H9 (cell line): ENCODE data around the gene CAPN14. TPM values are rescaled to one million over a fixed set of nuclear protein-coding genes. Genes with fewer than 3 reads are reported as not detected.
A peak's percentile ranks its signal among the peaks of the same experiment; 100 is the strongest.

Experiments
- DNase-seq: peaks from one replicate; pipeline ENCODE4 v3.0.0-alpha.2; 2017
- H2AFZ ChIP-seq: one replicate; pipeline ENCODE4 v1.6.1; 2013; ENCODE audit warnings: mild to moderate bottlenecking, low read length, control low read depth, moderate library complexity
- H2AK5ac ChIP-seq: 2 replicates; pipeline ENCODE4 v1.6.1; 2013; ENCODE audit warnings: low read length, control low read depth, mixed read lengths; ENCODE audit not compliant: insufficient read length
- H2BK120ac ChIP-seq: one replicate; pipeline ENCODE4 v1.6.1; 2013; ENCODE audit warnings: low read depth, mild to moderate bottlenecking, low read length, control low read depth, inconsistent platforms; ENCODE audit not compliant: poor library complexity, severe bottlenecking
- H2BK12ac ChIP-seq: 2 replicates; pipeline ENCODE4 v1.6.1; 2013; ENCODE audit warnings: low read length, control low read depth, mixed read lengths, low read depth; ENCODE audit not compliant: insufficient read length
- H2BK15ac ChIP-seq: 2 replicates; pipeline ENCODE4 v1.6.1; 2013; ENCODE audit warnings: low read depth, low read length, control low read depth
- H2BK20ac ChIP-seq: one replicate; pipeline ENCODE4 v1.6.1; 2013; ENCODE audit warnings: low read depth, mild to moderate bottlenecking, low read length, control low read depth, inconsistent platforms; ENCODE audit not compliant: poor library complexity, severe bottlenecking
- H2BK5ac ChIP-seq: 2 replicates; pipeline ENCODE4 v1.6.1; 2013; ENCODE audit warnings: low read length, control low read depth, mixed read lengths; ENCODE audit not compliant: insufficient read length
- H3K14ac ChIP-seq: 2 replicates; pipeline ENCODE4 v1.6.1; 2013; ENCODE audit warnings: low read length, control low read depth; ENCODE audit not compliant: insufficient read depth
- H3K18ac ChIP-seq: 2 replicates; pipeline ENCODE4 v1.6.1; 2013; ENCODE audit warnings: low read depth, mild to moderate bottlenecking, mixed read lengths, low read length, control low read depth; ENCODE audit not compliant: insufficient read length
- H3K23ac ChIP-seq: 2 replicates; pipeline ENCODE4 v1.6.1; 2013; ENCODE audit warnings: low read length, control low read depth, mixed read lengths, low read depth; ENCODE audit not compliant: insufficient read length
- H3K23me2 ChIP-seq: 2 replicates; pipeline ENCODE4 v1.6.1; 2013; ENCODE audit warnings: low read depth, mild to moderate bottlenecking, mixed read lengths, low read length, control low read depth; ENCODE audit not compliant: insufficient read length, poor library complexity, severe bottlenecking
- H3K27ac ChIP-seq: 2 replicates; pipeline ENCODE4 v1.5.1; 2013; ENCODE audit warnings: low read length, control low read depth, mixed read lengths, low read depth; ENCODE audit not compliant: insufficient read length
- H3K27me3 ChIP-seq: 2 replicates; pipeline ENCODE4 v1.6.1; 2013; ENCODE audit warnings: low read length, control low read depth, inconsistent platforms; ENCODE audit not compliant: insufficient read depth
- H3K4ac ChIP-seq: 2 replicates; pipeline ENCODE4 v1.6.1; 2013; ENCODE audit warnings: low read depth, mild to moderate bottlenecking, control low read depth, inconsistent platforms, low read length, moderate library complexity
- H3K4me1 ChIP-seq: 2 replicates; pipeline ENCODE4 v1.6.1; 2013; ENCODE audit warnings: low read length, control low read depth, inconsistent platforms; ENCODE audit not compliant: insufficient read depth
- H3K4me2 ChIP-seq: 2 replicates; pipeline ENCODE4 v1.6.1; 2013; ENCODE audit warnings: low read length, control low read depth, mixed read lengths; ENCODE audit not compliant: insufficient read length, insufficient read depth
- H3K56ac ChIP-seq: 2 replicates; pipeline ENCODE4 v1.6.1; 2013; ENCODE audit warnings: low read depth, mild to moderate bottlenecking, mixed read lengths, low read length, control low read depth; ENCODE audit not compliant: insufficient read length
- H3K79me1 ChIP-seq: 2 replicates; pipeline ENCODE4 v1.6.1; 2013; ENCODE audit warnings: low read depth, mild to moderate bottlenecking, moderate library complexity, low read length, control low read depth, inconsistent platforms; ENCODE audit not compliant: insufficient read depth, poor library complexity, severe bottlenecking
- H3K79me2 ChIP-seq: 2 replicates; pipeline ENCODE4 v1.6.1; 2013; ENCODE audit warnings: low read length, control low read depth, inconsistent platforms; ENCODE audit not compliant: insufficient read depth
- H3K9ac ChIP-seq: 2 replicates; pipeline ENCODE4 v1.6.1; 2013; ENCODE audit warnings: low read length, control low read depth, mixed read lengths; ENCODE audit not compliant: insufficient read length; ENCODE audit errors: extremely low read depth
- H3K9me3 ChIP-seq: one replicate; pipeline ENCODE4 v1.6.1; 2013; ENCODE audit warnings: low read depth, low read length, inconsistent platforms; ENCODE audit not compliant: control insufficient read depth
- H3T11ph ChIP-seq: one replicate; pipeline ENCODE4 v1.6.1; 2013; ENCODE audit warnings: mild to moderate bottlenecking, low read length, control low read depth, inconsistent platforms
- H4K20me1 ChIP-seq: one replicate; pipeline ENCODE4 v1.6.1; 2013; ENCODE audit not compliant: control insufficient read depth, insufficient read length, insufficient read depth
- H4K5ac ChIP-seq: 2 replicates; pipeline ENCODE4 v1.6.1; 2013; ENCODE audit warnings: low read depth, mild to moderate bottlenecking, mixed read lengths, low read length, control low read depth; ENCODE audit not compliant: insufficient read length
- H4K8ac ChIP-seq: replicated peaks from 2 replicates; pipeline ENCODE4 v1.6.1; 2013; ENCODE audit warnings: low read length, control low read depth, mixed read lengths, low read depth; ENCODE audit not compliant: insufficient read length
- H4K91ac ChIP-seq: 2 replicates; pipeline ENCODE4 v1.6.1; 2013; ENCODE audit warnings: low read depth, mild to moderate bottlenecking, moderate library complexity, mixed read lengths, low read length, control low read depth; ENCODE audit not compliant: insufficient read length
- H3K27ac Mint-ChIP-seq, 3 experiments: 2 replicates in 2 of 3; 3 replicates in 1 of 3; pipeline ENCODE4 v1.8.0; 2020 to 2021; ENCODE audit warnings: mixed read lengths in 3 of 3, mild to moderate bottlenecking in 1 of 3, moderate library complexity in 1 of 3
- H3K27me3 Mint-ChIP-seq: 2 replicates; pipeline ENCODE4 v1.8.0; 2021; ENCODE audit warnings: low read depth, mild to moderate bottlenecking, moderate library complexity, mixed read lengths
- H3K36me3 Mint-ChIP-seq, 3 experiments: 2 replicates in 2 of 3; 3 replicates in 1 of 3; pipeline ENCODE4 v1.8.0; 2020 to 2021; ENCODE audit warnings: low read depth in 3 of 3, mixed read lengths in 3 of 3; ENCODE audit not compliant: insufficient read depth in 1 of 3
- H3K4me1 Mint-ChIP-seq, 2 experiments: 2 replicates each; pipeline ENCODE4 v1.8.0; 2020; ENCODE audit warnings: mixed read lengths in 2 of 2
- H3K4me3 Mint-ChIP-seq, 2 experiments: 2 replicates in 1 of 2; 3 replicates in 1 of 2; pipeline ENCODE4 v1.8.0; 2020 to 2021; ENCODE audit warnings: mild to moderate bottlenecking in 2 of 2, mixed read lengths in 2 of 2, moderate library complexity in 1 of 2
- H3K9me3 Mint-ChIP-seq, 2 experiments: 2 replicates in 1 of 2; 3 replicates in 1 of 2; pipeline ENCODE4 v1.8.0; 2020; ENCODE audit warnings: mild to moderate bottlenecking in 2 of 2, mixed read lengths in 2 of 2, moderate library complexity in 1 of 2
- WGBS: extraction: QIAGEN DNeasy Blood & Tissue Kit; methylation state at CpG from one replicate; pipeline ENCODE4 v1.1.7; 2013; ENCODE audit warnings: missing lambda C conversion rate, low lambda C conversion rate, mixed read lengths; ENCODE audit not compliant: insufficient read length; ENCODE audit errors: extremely low coverage; 5-methylcytosine and 5-hydroxymethylcytosine counted together
- total RNA-seq: library from RNA; stranded (reverse); gene quantifications from 2 replicates; pipeline ENCODE4 v1.2.1, GENCODE V29; 2021
- TF ChIP-seq, protein P1 (sequence below): fragments of 200-600 bp; sonication (generic); conservative IDR thresholded peaks from 3 replicates; pipeline ENCODE4 v1.8.0; 2021; ENCODE audit warnings: antibody characterized with exemption, mild to moderate bottlenecking

Gene CAPN14
- total RNA-seq, 1 experiment from 2014 or later = 0.09 TPM

DNA sequence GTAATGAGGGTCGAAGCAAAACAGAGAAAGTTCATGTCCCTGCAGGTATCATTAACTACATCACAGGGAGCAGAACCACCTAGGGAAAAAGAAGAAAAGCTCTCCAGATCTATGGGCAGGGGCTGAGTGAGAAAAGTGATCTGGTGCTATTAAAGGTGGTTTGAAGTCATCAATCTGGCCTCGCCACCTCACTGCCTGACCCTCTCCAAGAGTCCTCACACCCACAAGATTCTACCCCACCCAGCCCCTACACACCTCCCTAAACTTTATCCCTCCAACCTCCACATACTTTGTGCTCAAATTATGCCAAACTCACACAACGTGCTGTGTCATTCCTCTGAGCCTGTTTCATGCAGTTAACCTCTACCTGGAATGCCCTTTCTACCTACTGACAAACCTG is 81.3 kb downstream of the CAPN14 start:
- Histone ChIP-seq H2BK120ac (no peak overlapping the region), H3K79me2 (no peaks in the 10 kb centered on the region), H3K4ac (no peak overlapping the region), H3K23me2 (peaks cover 10% of the 10 kb centered on the region), H3K27ac (no peak overlapping the region), H3K27me3 (peaks cover 20% of the 10 kb centered on the region; the same call in 1 of the 2 replicates), H2AK5ac (no peak overlapping the region), H2AFZ (no peak overlapping the region), H4K5ac (no peak overlapping the region), H3K4me1 (peaks cover 4% of the 10 kb centered on the region; the same call in 1 of the 2 replicates), H3K9me3 (no peaks in the 10 kb centered on the region), H4K20me1 (no peaks in the 10 kb centered on the region), H3K18ac (no peak overlapping the region), H3K79me1 (no peaks in the 10 kb centered on the region), H4K91ac (no peak overlapping the region), H3K56ac (no peak overlapping the region), H4K8ac (no peak overlapping the region), H3K14ac (no peak overlapping the region), H2BK5ac (no peak overlapping the region), H2BK15ac (no peak overlapping the region), H3K23ac (no peak overlapping the region), H3K9ac (no peak overlapping the region), H2BK20ac (no peak overlapping the region), H2BK12ac (no peak overlapping the region), H3K4me2 (no peak overlapping the region), H3T11ph (no peak overlapping the region)
- Mint-ChIP-seq H3K27ac (no peak overlapping the region), H3K4me3 (peak overlapping the region in 1 of 2 experiments; percentile 1; a peak in 1 of 5 replicates), H3K9me3 (0 out of 5 replicates have a peak, but pooled peaks cover 0 to 6% of the 10 kb centered on the region in 2 experiments), H3K4me1 (peaks cover 39 to 51% of the 10 kb centered on the region in 2 experiments), H3K27me3 (peaks cover 67% of the 10 kb centered on the region), H3K36me3 (no peaks in the 10 kb centered on the region)
- DNase-seq = no peak
- TF ChIP-seq, protein P1, sequence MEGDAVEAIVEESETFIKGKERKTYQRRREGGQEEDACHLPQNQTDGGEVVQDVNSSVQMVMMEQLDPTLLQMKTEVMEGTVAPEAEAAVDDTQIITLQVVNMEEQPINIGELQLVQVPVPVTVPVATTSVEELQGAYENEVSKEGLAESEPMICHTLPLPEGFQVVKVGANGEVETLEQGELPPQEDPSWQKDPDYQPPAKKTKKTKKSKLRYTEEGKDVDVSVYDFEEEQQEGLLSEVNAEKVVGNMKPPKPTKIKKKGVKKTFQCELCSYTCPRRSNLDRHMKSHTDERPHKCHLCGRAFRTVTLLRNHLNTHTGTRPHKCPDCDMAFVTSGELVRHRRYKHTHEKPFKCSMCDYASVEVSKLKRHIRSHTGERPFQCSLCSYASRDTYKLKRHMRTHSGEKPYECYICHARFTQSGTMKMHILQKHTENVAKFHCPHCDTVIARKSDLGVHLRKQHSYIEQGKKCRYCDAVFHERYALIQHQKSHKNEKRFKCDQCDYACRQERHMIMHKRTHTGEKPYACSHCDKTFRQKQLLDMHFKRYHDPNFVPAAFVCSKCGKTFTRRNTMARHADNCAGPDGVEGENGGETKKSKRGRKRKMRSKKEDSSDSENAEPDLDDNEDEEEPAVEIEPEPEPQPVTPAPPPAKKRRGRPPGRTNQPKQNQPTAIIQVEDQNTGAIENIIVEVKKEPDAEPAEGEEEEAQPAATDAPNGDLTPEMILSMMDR = no peak
- no CpG with 5 or more reads among the region's 3 CpGs for WGBS
